Stomach (tissue), 9 donors: ENCODE data around the gene ZFHX3. TPM values are rescaled to one million over a fixed set of nuclear protein-coding genes. Genes with fewer than 3 reads are reported as not detected.

Experiments used
- DNase-seq, 2 donors: peaks; one replicate each; pipeline versions ENCODE4 v3.0.0 to v3.0.0-alpha.2; 2013 to 2019
- H3K27ac ChIP-seq, 5 donors: fragments of 200-600 bp in 4 of 5; sonication (generic) in 4 of 5; one replicate each; pipeline ENCODE4 v1.5.1; 2013 to 2019; ENCODE audit warnings: mild to moderate bottlenecking in 1 of 5, moderate library complexity in 1 of 5
- H3K27me3 ChIP-seq, 3 donors: fragments of 200-600 bp; sonication (generic); one replicate each; pipeline ENCODE4 v1.5.1; 2017 to 2019; ENCODE audit warnings: mixed run types in 1 of 3
- H3K36me3 ChIP-seq, 4 donors: fragments of 200-600 bp; sonication (generic); 1 replicate in 3 of 4; 2 replicates in 1 of 4; pipeline ENCODE4 v1.5.1; 2016 to 2019
- H3K4me1 ChIP-seq, 4 donors: fragments of 200-600 bp; sonication (generic); one replicate each; pipeline ENCODE4 v1.5.1; 2016 to 2019
- H3K4me3 ChIP-seq, 4 donors: fragments of 200-600 bp; sonication (generic) in 3 of 4; one replicate each; pipeline ENCODE4 v1.5.1; 2016 to 2019; ENCODE audit warnings: mild to moderate bottlenecking in 1 of 4
- H3K9me3 ChIP-seq, 4 donors: fragments of 200-600 bp; sonication (generic); one replicate each; pipeline ENCODE4 v1.5.1; 2016 to 2019
- EP300 ChIP-seq: sonication (generic); formaldehyde crosslinking; IDR thresholded peaks from one replicate; pipeline ENCODE4 v1.6.1; 2017; ENCODE audit warnings: antibody characterized with exemption
- POLR2A ChIP-seq, 4 donors: fragments of 450-650 bp; IDR thresholded peaks; one replicate each; pipeline ENCODE4 v1.6.1; 2016; ENCODE audit warnings: antibody characterized with exemption in 4 of 4, control low read depth in 2 of 4, mild to moderate bottlenecking in 1 of 4, moderate library complexity in 1 of 4
- POLR2AphosphoS5 ChIP-seq, 3 donors: sonication (generic); formaldehyde crosslinking; IDR thresholded peaks; one replicate each; pipeline ENCODE4 v1.6.1; 2016; ENCODE audit warnings: antibody characterized with exemption in 3 of 3
- WGBS, 5 donors: extraction: QIAGEN DNeasy Blood & Tissue Kit in 3 of 5; methylation state at CpG; one replicate each; pipeline versions ENCODE4 v1.1.5 to v1.1.7; 2013 to 2018; 5-methylcytosine and 5-hydroxymethylcytosine counted together
- intact Hi-C: fragments of 100-400 bp; cut with DNase I; formaldehyde crosslinking; loops from one replicate; pipeline ENCODE4 v1.15.1; 2023; ENCODE audit warnings: low total_unique reads
- polyA plus RNA-seq, 3 donors: library from polyadenylated mRNA; stranded (reverse); fragments of 200-250 nt; gene quantifications; one replicate each; pipeline ENCODE4 v1.2.3, GENCODE V29; 2013
- total RNA-seq, 5 donors: library from RNA; depleted of rRNA; stranded (reverse); fragments of >200 nt; gene quantifications; one replicate each; pipeline versions ENCODE4 v1.1.0 to v1.2.3, GENCODE V29; 2014 to 2016
- TF ChIP-seq, protein P1 (sequence below), 7 experiments: fragments of 450-650 bp in 4 of 7; fragments of 200-600 bp in 3 of 7; sonication (generic) in 3 of 7; IDR thresholded peaks; one replicate each; pipeline ENCODE4 v1.5.1; 2016 to 2019; ENCODE audit warnings: antibody characterized with exemption in 7 of 7, control low read depth in 2 of 7, mild to moderate bottlenecking in 1 of 7
- donor health status: healthy with polysubstance abuse.
- donor health status: Bipolar disorder and iron deficiency.
- donor health status: healthy.

Gene ZFHX3
- total and polyA plus RNA-seq, 8 donors, result 1.1 to 27.5 (median 11.8) TPM

DNA sequence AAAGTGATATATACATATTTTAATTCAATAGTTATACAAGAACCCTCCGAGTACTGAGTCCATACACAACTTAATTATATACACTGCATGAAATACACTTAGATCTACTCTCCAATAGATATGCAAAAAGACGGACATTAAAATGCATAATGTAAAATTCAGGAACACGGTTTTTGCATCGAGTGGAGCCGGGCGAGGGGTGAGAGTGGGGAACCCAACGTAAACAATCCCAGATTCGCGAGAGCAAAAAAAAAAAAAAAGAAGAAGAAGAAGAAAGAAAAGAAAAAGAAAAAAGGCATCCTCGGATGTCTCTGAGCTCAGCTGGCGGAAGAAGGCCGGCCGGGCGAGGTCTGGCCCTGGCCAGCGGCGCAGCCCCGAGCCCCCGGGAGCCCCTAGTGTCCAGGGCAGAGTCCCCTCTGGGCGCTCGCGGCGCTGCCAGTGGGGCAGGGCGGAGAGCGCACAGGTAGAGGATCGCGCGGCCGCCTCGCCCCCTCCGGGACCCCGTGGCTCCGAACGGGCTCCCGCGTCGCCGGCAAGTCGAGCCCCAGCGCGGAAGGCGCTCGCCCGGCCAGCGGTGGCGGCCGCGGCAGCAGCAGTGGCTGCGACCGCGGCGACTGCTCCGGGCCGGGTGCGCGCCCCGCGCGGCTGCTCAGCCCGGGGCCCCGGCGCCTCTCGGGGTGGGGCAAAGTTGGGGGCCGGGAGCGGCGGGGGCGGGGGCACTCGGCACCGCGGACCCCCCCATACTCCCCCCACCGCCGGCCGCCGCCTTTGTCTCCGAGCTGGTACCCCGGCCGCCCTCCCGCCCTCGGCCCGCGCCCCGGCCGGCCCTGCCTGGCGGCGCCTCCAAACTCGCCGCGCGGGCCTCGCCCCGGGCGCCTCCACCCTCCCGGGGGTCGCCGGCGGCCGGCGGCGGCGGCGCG is 9.6 kb upstream of the ZFHX3 start:
- Histone ChIP-seq H3K4me3 (peak overlapping the region; percentile 68 to 91 (median 87)), H3K36me3 (no peaks in the 10 kb centered on the region), H3K27ac (peak overlapping the region; percentile 84 to 98 (median 93)), H3K27me3 (peaks cover 0 to 16% (median 0%) of the 10 kb centered on the region in 3 donors), H3K4me1 (peaks cover 30 to 71% (median 41%) of the 10 kb centered on the region in 4 donors), H3K9me3 (no peaks in the 10 kb centered on the region)
- no peak for TF ChIP-seq EP300
- TF ChIP-seq, protein P1, sequence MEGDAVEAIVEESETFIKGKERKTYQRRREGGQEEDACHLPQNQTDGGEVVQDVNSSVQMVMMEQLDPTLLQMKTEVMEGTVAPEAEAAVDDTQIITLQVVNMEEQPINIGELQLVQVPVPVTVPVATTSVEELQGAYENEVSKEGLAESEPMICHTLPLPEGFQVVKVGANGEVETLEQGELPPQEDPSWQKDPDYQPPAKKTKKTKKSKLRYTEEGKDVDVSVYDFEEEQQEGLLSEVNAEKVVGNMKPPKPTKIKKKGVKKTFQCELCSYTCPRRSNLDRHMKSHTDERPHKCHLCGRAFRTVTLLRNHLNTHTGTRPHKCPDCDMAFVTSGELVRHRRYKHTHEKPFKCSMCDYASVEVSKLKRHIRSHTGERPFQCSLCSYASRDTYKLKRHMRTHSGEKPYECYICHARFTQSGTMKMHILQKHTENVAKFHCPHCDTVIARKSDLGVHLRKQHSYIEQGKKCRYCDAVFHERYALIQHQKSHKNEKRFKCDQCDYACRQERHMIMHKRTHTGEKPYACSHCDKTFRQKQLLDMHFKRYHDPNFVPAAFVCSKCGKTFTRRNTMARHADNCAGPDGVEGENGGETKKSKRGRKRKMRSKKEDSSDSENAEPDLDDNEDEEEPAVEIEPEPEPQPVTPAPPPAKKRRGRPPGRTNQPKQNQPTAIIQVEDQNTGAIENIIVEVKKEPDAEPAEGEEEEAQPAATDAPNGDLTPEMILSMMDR (IDR thresholded peaks at IDR 0.05), result no peak
- no peak for TF ChIP-seq POLR2A (IDR thresholded peaks at IDR 0.05)
- no peak for TF ChIP-seq POLR2AphosphoS5 (IDR thresholded peaks at IDR 0.05)
- intact Hi-C loops, result no loop called here
- DNase-seq, result peak in 1 of 2 donors; percentile 81
- WGBS, 5 donors, result 0 to 3% (median 1%) methylated on average over 33 to 99 of the region's 101 CpGs

DNA sequence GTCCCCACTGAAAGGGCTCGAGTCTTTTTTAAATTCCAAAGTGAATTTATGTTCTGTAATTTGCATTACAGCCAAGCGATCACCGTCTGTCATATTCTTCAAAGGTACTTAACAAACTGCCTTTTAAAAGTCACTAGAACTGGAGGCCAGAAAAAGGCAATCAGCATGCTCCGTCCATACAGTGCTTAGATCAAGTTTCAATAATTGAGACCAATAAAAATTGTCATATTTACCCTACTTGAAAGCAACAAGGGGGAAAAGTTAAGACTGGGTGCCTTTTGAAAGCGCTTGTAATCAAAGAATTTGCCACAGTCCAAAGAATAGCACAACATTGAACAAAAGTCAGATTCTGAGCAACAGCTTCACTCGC is 9.0 kb upstream of the ZFHX3 start:
- H3K9me3 ChIP-seq, result no peaks in the 10 kb centered on the region
- intact Hi-C loops, result no loop called here
- TF ChIP-seq, protein P1 (IDR thresholded peaks at IDR 0.05), result no peak
- TF ChIP-seq POLR2AphosphoS5 (IDR thresholded peaks at IDR 0.05) (no peak), POLR2A (IDR thresholded peaks at IDR 0.05) (no peak), EP300 (no peak)
- H3K4me3 ChIP-seq, result peak overlapping the region; percentile 68 to 91 (median 87)
- no peaks in the 10 kb centered on the region for H3K36me3 ChIP-seq
- H3K4me1 ChIP-seq, result peaks cover 30 to 75% (median 41%) of the 10 kb centered on the region in 4 donors
- H3K27ac ChIP-seq, result peak overlapping the region in 4 of 5 donors; percentile 91 to 98 (median 94)
- WGBS, 5 donors, result 37 to 49% (median 40%) methylated on average over 6 of the region's 6 CpGs
- DNase-seq, result no peak
- H3K27me3 ChIP-seq, result peaks cover 0 to 10% (median 0%) of the 10 kb centered on the region in 3 donors

DNA sequence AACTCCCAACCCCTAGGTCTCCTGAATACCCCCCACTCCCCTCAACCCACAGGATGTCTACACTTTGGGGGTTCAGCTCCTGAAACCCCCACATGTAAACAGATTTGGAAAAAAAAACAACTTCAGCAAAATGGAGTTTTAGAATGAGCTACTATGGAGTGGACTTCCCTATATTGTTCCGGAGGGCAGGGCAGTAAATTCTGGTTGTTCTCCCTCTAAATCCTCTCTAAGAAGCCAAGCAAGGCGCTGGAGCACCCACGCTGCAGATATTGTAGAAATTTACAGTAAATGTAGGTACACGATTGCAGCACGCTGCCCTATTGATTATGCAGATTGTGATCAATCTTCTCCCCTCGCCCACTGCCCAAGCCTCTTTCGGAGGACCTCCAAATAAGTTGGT is 8.5 kb upstream of the ZFHX3 start:
- Histone ChIP-seq H3K4me1 (peaks cover 30 to 79% (median 44%) of the 10 kb centered on the region in 4 donors), H3K9me3 (no peaks in the 10 kb centered on the region), H3K4me3 (peak overlapping the region; percentile 68 to 91 (median 87)), H3K27ac (peak overlapping the region; percentile 79 to 98 (median 93)), H3K36me3 (no peaks in the 10 kb centered on the region), H3K27me3 (peaks cover 0 to 6% (median 0%) of the 10 kb centered on the region in 3 donors)
- no peak for DNase-seq
- intact Hi-C loops, result no loop called here
- 57 to 69% (median 68%) methylated on average over 7 of the region's 7 CpGs for WGBS, 5 donors
- TF ChIP-seq POLR2A (IDR thresholded peaks at IDR 0.05) (no peak), EP300 (no peak), POLR2AphosphoS5 (IDR thresholded peaks at IDR 0.05) (no peak)
- TF ChIP-seq, protein P1 (IDR thresholded peaks at IDR 0.05), result no peak

DNA sequence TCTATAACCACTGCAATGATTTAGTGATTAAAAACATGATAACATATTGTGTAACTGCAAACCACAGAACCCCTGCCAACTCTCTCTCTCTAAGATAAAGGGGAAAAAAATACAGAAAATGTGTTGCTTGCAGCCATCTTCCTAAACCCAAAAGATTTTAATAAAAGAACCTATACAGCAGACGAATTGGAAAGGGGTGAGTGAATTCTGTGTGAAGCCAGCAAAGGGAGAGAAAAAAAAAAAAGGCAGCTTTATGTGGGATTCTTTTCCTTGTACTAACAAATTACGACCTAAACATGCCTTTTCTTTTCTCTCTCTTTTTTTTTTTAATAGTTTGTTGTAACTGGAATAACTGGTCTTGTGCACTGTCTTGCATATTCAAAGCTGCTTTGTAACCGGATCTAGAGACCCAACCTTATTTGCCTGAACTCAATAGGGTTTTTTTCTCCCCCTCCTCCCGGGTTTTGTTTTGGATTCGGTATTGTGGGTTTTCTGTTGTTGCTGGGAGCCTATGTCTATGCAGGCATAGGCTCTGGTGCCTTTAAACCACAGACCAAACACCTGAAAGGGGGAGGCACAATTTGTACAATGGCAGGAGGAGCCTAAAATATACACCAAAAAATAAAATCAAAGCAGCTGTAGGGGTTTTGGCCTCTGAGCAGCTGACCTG is 7.0 kb upstream of the ZFHX3 start:
- no peak for TF ChIP-seq EP300
- TF ChIP-seq, protein P1 (IDR thresholded peaks at IDR 0.05), result no peak
- no peak for TF ChIP-seq POLR2A (IDR thresholded peaks at IDR 0.05)
- no peak for TF ChIP-seq POLR2AphosphoS5 (IDR thresholded peaks at IDR 0.05)

More for the DNA sequence above, 7.0 kb upstream of the ZFHX3 start:
- Histone ChIP-seq H3K4me3 (peak overlapping the region; percentile 68 to 91 (median 87)), H3K4me1 (peaks cover 30 to 82% (median 54%) of the 10 kb centered on the region in 4 donors), H3K36me3 (no peaks in the 10 kb centered on the region), H3K27me3 (no peaks in the 10 kb centered on the region), H3K9me3 (no peaks in the 10 kb centered on the region), H3K27ac (peak overlapping the region; percentile 70 to 98 (median 93))
- DNase-seq, result peak in 1 of 2 donors; percentile 73
- 4 to 18% (median 11%) methylated on average over 5 of the region's 5 CpGs for WGBS, 5 donors
- intact Hi-C loops, result no loop called here
